OCI-LY7 (cell line): Measurements from ENCODE around the gene DLGAP1. TPM values are rescaled to one million over a fixed set of nuclear protein-coding genes. Genes with fewer than 3 reads are reported as not detected.
A peak's percentile ranks its signal among the peaks of the same experiment; 100 is the strongest.

Experiments
- BruUV-seq: library from RNA; stranded (reverse); fragments of 400-500 nt; replicated peaks from 2 replicates; lab custom pipeline; 2021; lab: Mats Ljungman, UMichigan
- CTCF ChIA-PET: fragments of 300-600 bp; sonication (Branson Sonifier 250); formaldehyde crosslinking; loops from one replicate; lab custom pipeline; 2022; ENCODE audit warnings: antibody characterized with exemption; ENCODE audit not compliant: unreplicated experiment; lab: Charles Lee
- POLR2A ChIA-PET: fragments of 300-600 bp; sonication (Branson Sonifier 250); formaldehyde crosslinking; loops from one replicate; lab custom pipeline; 2022; ENCODE audit warnings: antibody characterized with exemption; lab: Charles Lee
- DNase-seq: peaks from one replicate; pipeline ENCODE4 v3.0.0-alpha.2; 2015; ENCODE audit warnings: low spot score
- H2AFZ ChIP-seq: fragments of 200-600 bp; sonication (generic), shearing (Covaris generic); 2 replicates; pipeline ENCODE4 v1.6.1; 2014; ENCODE audit warnings: mild to moderate bottlenecking, antibody characterized with exemption, low read length, moderate library complexity
- H3K27ac ChIP-seq: fragments of 200-600 bp; sonication (generic); 2 replicates; pipeline ENCODE4 v1.5.1; 2014; ENCODE audit warnings: mixed run types, low read depth, mild to moderate bottlenecking, moderate library complexity, low read length, inconsistent platforms; ENCODE audit not compliant: poor library complexity, severe bottlenecking
- H3K36me3 ChIP-seq: fragments of 200-600 bp; sonication (generic); 2 replicates; pipeline ENCODE4 v1.6.1; 2014; ENCODE audit warnings: mild to moderate bottlenecking, antibody characterized with exemption, low read length, moderate library complexity, mixed read lengths; ENCODE audit not compliant: insufficient read depth
- H3K4me1 ChIP-seq: fragments of 200-600 bp; sonication (generic); 2 replicates; pipeline ENCODE4 v1.5.1; 2014; ENCODE audit warnings: mild to moderate bottlenecking, low read length; ENCODE audit not compliant: insufficient read depth, poor library complexity, severe bottlenecking
- H3K4me2 ChIP-seq: fragments of 200-600 bp; sonication (generic); 2 replicates; pipeline ENCODE4 v1.6.1; 2014; ENCODE audit warnings: mild to moderate bottlenecking, low read length
- H3K4me3 ChIP-seq: fragments of 200-600 bp; sonication (generic); 2 replicates; pipeline ENCODE4 v1.5.1; 2014; ENCODE audit warnings: mild to moderate bottlenecking, low read depth, low read length; ENCODE audit not compliant: poor library complexity, severe bottlenecking
- H3K79me2 ChIP-seq: fragments of 200-600 bp; sonication (generic); 2 replicates; pipeline ENCODE4 v1.6.1; 2016; ENCODE audit warnings: low read depth, mild to moderate bottlenecking, low read length, moderate library complexity, mixed read lengths; ENCODE audit not compliant: insufficient read depth
- H3K9me2 ChIP-seq: fragments of 200-600 bp; sonication (generic); 2 replicates; pipeline ENCODE4 v1.6.1; 2016; ENCODE audit warnings: mild to moderate bottlenecking, low read length, mixed read lengths; ENCODE audit not compliant: insufficient read depth
- H3K9me3 ChIP-seq: fragments of 200-600 bp; sonication (generic); 2 replicates; pipeline ENCODE4 v1.6.1; 2014; ENCODE audit warnings: mild to moderate bottlenecking, mixed run types, low read length, mixed read lengths
- H4K20me1 ChIP-seq: fragments of 200-600 bp; sonication (generic); 2 replicates; pipeline ENCODE4 v1.6.1; 2014; ENCODE audit warnings: mild to moderate bottlenecking, antibody characterized with exemption, low read length, moderate library complexity, mixed read lengths; ENCODE audit not compliant: insufficient read depth
- EZH2phosphoT487 ChIP-seq: fragments of 200-600 bp; sonication (generic); IDR thresholded peaks from 2 replicates; pipeline ENCODE4 v1.6.1; 2018; ENCODE audit warnings: low read depth, borderline replicate concordance, mild to moderate bottlenecking, mixed run types, antibody characterized with exemption, low read length, moderate library complexity, mixed read lengths
- intact Hi-C: fragments of 100-400 bp; cut with micrococcal nuclease; formaldehyde crosslinking; loops from one replicate; pipeline ENCODE4 v1.10.0; 2022; ENCODE audit not compliant: unreplicated experiment
- total RNA-seq, 2 experiments: library from RNA; depleted of rRNA in 1 of 2; stranded (reverse); fragments of >200 nt in 1 of 2; shearing (Covaris generic) in 1 of 2; gene quantifications; 2 replicates each; pipeline ENCODE4 v1.2.3, GENCODE V29; 2014 to 2022
- TF ChIP-seq, protein P1 (sequence below): fragments of 200-600 bp; sonication (generic); conservative IDR thresholded peaks from 2 replicates; pipeline ENCODE4 v1.5.1; 2014; ENCODE audit warnings: mild to moderate bottlenecking, antibody characterized with exemption, low read length, moderate library complexity, mixed read lengths

DLGAP1 gene
- total RNA-seq, 2 experiments from 2014 or later = 0.22 TPM; not detected in 1

DNA sequence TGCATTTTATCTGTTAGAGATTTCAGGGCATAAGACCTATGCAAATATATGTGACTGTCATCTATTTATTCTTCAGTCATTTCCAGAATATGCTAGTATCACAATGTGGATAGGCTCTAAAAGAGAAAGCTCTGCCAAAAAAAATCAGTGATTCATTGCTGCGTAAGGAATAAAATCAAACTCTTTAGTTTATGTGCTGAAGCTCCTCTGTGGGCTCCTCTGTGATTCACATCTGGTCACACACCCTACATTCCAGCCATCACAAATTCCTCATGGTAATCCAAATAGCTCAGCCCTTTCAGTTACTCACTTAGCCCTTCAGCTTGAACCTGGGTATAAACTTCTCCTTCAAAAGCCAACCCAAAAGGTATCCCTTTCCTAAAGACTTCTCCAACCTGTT, 21.4 kb downstream of the DLGAP1 start:
- no peak overlapping the region for H3K27ac ChIP-seq
- intact Hi-C loops = no loop called here
- no peaks in the 10 kb centered on the region for H3K9me2 ChIP-seq
- no peak for DNase-seq
- H3K36me3 ChIP-seq = no peaks in the 10 kb centered on the region
- H3K79me2 ChIP-seq = no peaks in the 10 kb centered on the region
- BruUV-seq = no TSS peak
- TF ChIP-seq, protein P1, sequence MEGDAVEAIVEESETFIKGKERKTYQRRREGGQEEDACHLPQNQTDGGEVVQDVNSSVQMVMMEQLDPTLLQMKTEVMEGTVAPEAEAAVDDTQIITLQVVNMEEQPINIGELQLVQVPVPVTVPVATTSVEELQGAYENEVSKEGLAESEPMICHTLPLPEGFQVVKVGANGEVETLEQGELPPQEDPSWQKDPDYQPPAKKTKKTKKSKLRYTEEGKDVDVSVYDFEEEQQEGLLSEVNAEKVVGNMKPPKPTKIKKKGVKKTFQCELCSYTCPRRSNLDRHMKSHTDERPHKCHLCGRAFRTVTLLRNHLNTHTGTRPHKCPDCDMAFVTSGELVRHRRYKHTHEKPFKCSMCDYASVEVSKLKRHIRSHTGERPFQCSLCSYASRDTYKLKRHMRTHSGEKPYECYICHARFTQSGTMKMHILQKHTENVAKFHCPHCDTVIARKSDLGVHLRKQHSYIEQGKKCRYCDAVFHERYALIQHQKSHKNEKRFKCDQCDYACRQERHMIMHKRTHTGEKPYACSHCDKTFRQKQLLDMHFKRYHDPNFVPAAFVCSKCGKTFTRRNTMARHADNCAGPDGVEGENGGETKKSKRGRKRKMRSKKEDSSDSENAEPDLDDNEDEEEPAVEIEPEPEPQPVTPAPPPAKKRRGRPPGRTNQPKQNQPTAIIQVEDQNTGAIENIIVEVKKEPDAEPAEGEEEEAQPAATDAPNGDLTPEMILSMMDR = no peak
- no peak for TF ChIP-seq EZH2phosphoT487
- peak overlapping the region; percentile 63; the same call in 1 of the 2 replicates for H2AFZ ChIP-seq
- H3K4me2 ChIP-seq = no peak overlapping the region
- H3K4me3 ChIP-seq = no peak overlapping the region
- POLR2A ChIA-PET = no interaction called here
- H4K20me1 ChIP-seq = no peaks in the 10 kb centered on the region
- CTCF ChIA-PET = no interaction called here
- H3K9me3 ChIP-seq = no peaks in the 10 kb centered on the region
- H3K4me1 ChIP-seq = peaks cover 19% of the 10 kb centered on the region

DNA sequence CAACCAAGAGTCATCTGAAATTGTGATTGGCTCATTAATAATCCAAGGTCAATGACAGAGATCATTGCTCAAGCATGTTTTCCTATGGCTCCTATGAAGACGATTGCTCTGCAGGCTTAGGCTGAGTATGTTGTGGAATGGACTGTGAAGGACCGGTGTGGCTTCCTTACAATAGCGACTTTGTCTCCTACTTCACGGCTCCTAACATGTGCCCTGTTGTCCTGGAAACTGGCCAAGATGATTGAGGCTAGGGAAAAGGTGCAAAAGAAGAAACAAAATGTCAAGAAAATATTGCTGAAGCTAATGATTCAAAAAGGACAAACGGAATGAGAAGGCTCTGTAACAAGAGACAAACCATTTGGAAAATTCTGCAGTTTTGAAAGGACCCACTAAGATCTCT, 24.3 kb downstream of the DLGAP1 start:
- BruUV-seq = no TSS peak
- TF ChIP-seq, protein P1 = no peak
- no peak for TF ChIP-seq EZH2phosphoT487
- Histone ChIP-seq H4K20me1 (no peaks in the 10 kb centered on the region), H3K9me3 (no peaks in the 10 kb centered on the region), H3K4me2 (no peak overlapping the region), H3K4me3 (no peak overlapping the region), H3K36me3 (no peaks in the 10 kb centered on the region), H3K27ac (no peak overlapping the region), H3K79me2 (no peaks in the 10 kb centered on the region), H3K4me1 (peaks cover 17% of the 10 kb centered on the region), H3K9me2 (no peaks in the 10 kb centered on the region), H2AFZ (no peak overlapping the region)
- POLR2A ChIA-PET = no interaction called here
- intact Hi-C loops = no loop called here
- no peak for DNase-seq
- CTCF ChIA-PET = no interaction called here

DNA sequence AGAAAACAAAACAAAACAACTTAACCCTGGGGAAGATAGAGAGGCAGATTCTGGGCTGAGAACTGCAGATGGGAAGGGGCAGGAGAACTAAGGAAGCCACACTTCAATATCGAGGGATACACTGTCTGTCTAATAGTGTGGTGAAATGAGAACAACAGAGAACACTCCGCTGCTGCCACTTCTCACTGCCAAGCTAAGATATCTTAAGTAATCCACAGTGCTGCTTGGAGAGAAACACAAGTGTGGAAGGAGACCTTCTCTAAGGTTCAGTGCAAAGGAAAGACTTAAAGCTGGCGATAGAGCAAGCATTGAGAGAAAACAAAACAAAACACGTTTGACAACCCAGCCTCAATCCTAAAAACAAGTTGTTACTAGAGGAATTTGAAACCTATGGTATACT, 37.4 kb downstream of the DLGAP1 start:
- POLR2A ChIA-PET = no interaction called here
- Histone ChIP-seq H4K20me1 (no peaks in the 10 kb centered on the region), H2AFZ (no peak overlapping the region), H3K9me3 (peaks cover 6% of the 10 kb centered on the region; the same call in 1 of the 2 replicates), H3K36me3 (no peaks in the 10 kb centered on the region), H3K4me3 (no peak overlapping the region), H3K27ac (no peak overlapping the region), H3K79me2 (no peaks in the 10 kb centered on the region), H3K9me2 (no peaks in the 10 kb centered on the region), H3K4me1 (no peaks in the 10 kb centered on the region), H3K4me2 (no peak overlapping the region)
- no peak for DNase-seq
- no peak for TF ChIP-seq EZH2phosphoT487
- TF ChIP-seq, protein P1 = no peak
- CTCF ChIA-PET = no interaction called here
- BruUV-seq = no TSS peak
- intact Hi-C loops = loop anchor here (10.0 kb wide), 1 partner anchor 607 kb away; no protein-coding TSS in a partner anchor
